ENCODE results near the gene SF3B1.

DNA sequence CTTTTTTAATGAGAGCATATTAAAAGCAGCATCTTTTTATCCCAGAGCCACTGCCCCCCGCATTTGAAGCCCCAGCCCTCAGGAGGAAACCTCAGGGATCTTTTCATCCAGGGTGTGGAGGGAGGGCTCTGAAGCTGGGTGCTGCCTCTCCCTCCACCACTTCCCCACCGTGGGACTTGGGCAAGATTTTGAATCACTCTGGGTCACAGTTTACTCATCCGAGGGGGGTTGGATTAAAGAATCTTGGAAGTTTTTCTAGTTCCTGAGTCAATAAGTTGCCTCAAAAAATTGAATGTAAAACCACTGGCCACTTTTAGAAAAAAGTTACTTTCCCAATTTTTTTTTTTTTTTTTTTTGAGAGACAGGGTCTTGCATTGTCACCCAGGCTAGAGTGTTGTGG lies 62.2 kb downstream of the SF3B1 start:
- TF ChIP-seq, protein P1, sequence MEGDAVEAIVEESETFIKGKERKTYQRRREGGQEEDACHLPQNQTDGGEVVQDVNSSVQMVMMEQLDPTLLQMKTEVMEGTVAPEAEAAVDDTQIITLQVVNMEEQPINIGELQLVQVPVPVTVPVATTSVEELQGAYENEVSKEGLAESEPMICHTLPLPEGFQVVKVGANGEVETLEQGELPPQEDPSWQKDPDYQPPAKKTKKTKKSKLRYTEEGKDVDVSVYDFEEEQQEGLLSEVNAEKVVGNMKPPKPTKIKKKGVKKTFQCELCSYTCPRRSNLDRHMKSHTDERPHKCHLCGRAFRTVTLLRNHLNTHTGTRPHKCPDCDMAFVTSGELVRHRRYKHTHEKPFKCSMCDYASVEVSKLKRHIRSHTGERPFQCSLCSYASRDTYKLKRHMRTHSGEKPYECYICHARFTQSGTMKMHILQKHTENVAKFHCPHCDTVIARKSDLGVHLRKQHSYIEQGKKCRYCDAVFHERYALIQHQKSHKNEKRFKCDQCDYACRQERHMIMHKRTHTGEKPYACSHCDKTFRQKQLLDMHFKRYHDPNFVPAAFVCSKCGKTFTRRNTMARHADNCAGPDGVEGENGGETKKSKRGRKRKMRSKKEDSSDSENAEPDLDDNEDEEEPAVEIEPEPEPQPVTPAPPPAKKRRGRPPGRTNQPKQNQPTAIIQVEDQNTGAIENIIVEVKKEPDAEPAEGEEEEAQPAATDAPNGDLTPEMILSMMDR (IDR thresholded peaks at IDR 0.05 in 4 of 5, conservative IDR thresholded peaks at IDR 0.05 in 1 of 5): no peak
- no peak for TF ChIP-seq POLR2A (IDR thresholded peaks at IDR 0.05)

Data from gastrocnemius medialis (tissue), 4 donors.